SK-N-SH (cell line): ENCODE measurements around the gene CASP8.

Source experiments
- CTCF ChIP-seq: fragments of 200-600 bp; sonication (generic); IDR thresholded peaks from 2 replicates; pipeline ENCODE4 v1.6.1; 2017; ENCODE audit warnings: antibody characterized with exemption, mild to moderate bottlenecking, moderate library complexity
- EP300 ChIP-seq, 2 experiments: IDR thresholded peaks; 2 replicates each; pipeline versions ENCODE4 v1.4.0 to v1.6.1; 2012; ENCODE audit warnings: borderline replicate concordance in 1 of 2, low read depth in 1 of 2, low read length in 1 of 2
- MXI1 ChIP-seq: IDR thresholded peaks from 2 replicates; pipeline ENCODE4 v1.6.1; 2012; ENCODE audit warnings: mild to moderate bottlenecking, low read depth, low read length, improper control_type of control experiment

- no peak for TF ChIP-seq CTCF
- no peak for TF ChIP-seq EP300 (IDR thresholded peaks at IDR 0.05; ENCODE audit: borderline replicate concordance in 1 of 2, low read depth in 1 of 2, low read length in 1 of 2)
- no peak for TF ChIP-seq MXI1
Measured at GRCh38 chr2:201242571-201243277, 17.6 kb upstream of the CASP8 start.
